ENCODE data around the gene EEF1G. TPM values are rescaled to one million over a fixed set of nuclear protein-coding genes. Genes with fewer than 3 reads are reported as not detected.
A peak's percentile ranks its signal among the peaks of the same experiment; 100 is the strongest.
"Not testable (repeated sequence)": the region's sequence is repeated elsewhere in the genome, so short reads cannot be mapped to it uniquely, and the experiment has no call there.

The EEF1G gene
- total RNA-seq, 1 experiment from 2014 or later = 2,004 TPM

GRCh38 chr11:62573006-62573591, 592 bp downstream of the EEF1G start:
- peaks cover 95% of the 10 kb centered on the region for H3K36me3 Mint-ChIP-seq (ENCODE audit: insufficient read depth, unreplicated experiment)
- peaks cover 56% of the 10 kb centered on the region for H3K4me1 Mint-ChIP-seq (ENCODE audit: low read depth, unreplicated experiment)
- no peak for TF ChIP-seq CTCF (IDR thresholded peaks at IDR 0.05; ENCODE audit: insufficient read depth in 1 of 2, low read depth in 1 of 2, low read length in 1 of 2, severe bottlenecking in 1 of 2, unreplicated experiment in 1 of 2)
- CTCF ChIA-PET = interaction anchor here (0.6 to 2.1 kb wide), 16 partner anchors 8 to 324 kb away, joined by 3 to 29 read pairs (median 6); partner anchors contain the start of genes B3GAT3, C11orf98, CSKMT and HNRNPUL2
- BruUV-seq (replicated peaks) = TSS peak; percentile 75
- Histone ChIP-seq H3K27me3 (replicated peaks; ENCODE audit: control insufficient read depth, insufficient read depth, low read length) (no peaks in the 10 kb centered on the region), H3K4me3 (ENCODE audit: low read depth, low read length) (peak overlapping the region; percentile 55), H3K9me3 (no peaks in the 10 kb centered on the region), H3K36me3 (ENCODE audit: control insufficient read depth, insufficient read depth, low read length) (peaks cover 6% of the 10 kb centered on the region; the same call in 1 of the 2 replicates), H3K4me1 (peaks cover 25% of the 10 kb centered on the region)
- DNase-seq = peak in 1 of 2 experiments; percentile 48
- intact Hi-C loops (cut with micrococcal nuclease; ENCODE audit: unreplicated experiment) = loop anchor here (1.0 kb wide), 1 partner anchor 18 kb away; the partner anchor contains the start of gene TUT1
- H3K4me3 Mint-ChIP-seq (ENCODE audit: unreplicated experiment) = peak overlapping the region; percentile 97
- H3K27me3 Mint-ChIP-seq (ENCODE audit: insufficient read depth, unreplicated experiment) = no peaks in the 10 kb centered on the region
- no peaks in the 10 kb centered on the region for H3K9me3 Mint-ChIP-seq (ENCODE audit: unreplicated experiment)
- POLR2A ChIA-PET = interaction anchor here (0.6 to 2.1 kb wide), 40 partner anchors 8 to 283 kb away, joined by 3 to 116 read pairs (median 5); partner anchors contain the start of genes AHNAK, B3GAT3, C11orf98 and CSKMT
- H3K27ac Mint-ChIP-seq (ENCODE audit: unreplicated experiment) = peak overlapping the region; percentile 100

- Mint-ChIP-seq H3K27me3 (ENCODE audit: insufficient read depth, unreplicated experiment) (no peaks in the 10 kb centered on the region), H3K27ac (ENCODE audit: unreplicated experiment) (peak overlapping the region; percentile 100), H3K9me3 (ENCODE audit: unreplicated experiment) (no peaks in the 10 kb centered on the region), H3K4me3 (ENCODE audit: unreplicated experiment) (peak overlapping the region; percentile 97), H3K4me1 (ENCODE audit: low read depth, unreplicated experiment) (peaks cover 53% of the 10 kb centered on the region), H3K36me3 (ENCODE audit: insufficient read depth, unreplicated experiment) (peaks cover 95% of the 10 kb centered on the region)
- no TSS peak for BruUV-seq (replicated peaks)
- H3K9me3 ChIP-seq = no peaks in the 10 kb centered on the region
- ChIA-PET CTCF (no interaction called here), POLR2A (interaction anchor here (0.7 to 1.2 kb wide), 3 partner anchors 11 to 19 kb away, joined by 3 to 6 read pairs (median 3); partner anchors contain the start of gene TUT1)
- H3K36me3 ChIP-seq (ENCODE audit: control insufficient read depth, insufficient read depth, low read length) = peaks cover 7% of the 10 kb centered on the region; the same call in 1 of the 2 replicates
- intact Hi-C loops (cut with micrococcal nuclease; ENCODE audit: unreplicated experiment) = no loop called here
- no peak for TF ChIP-seq CTCF (IDR thresholded peaks at IDR 0.05; ENCODE audit: insufficient read depth in 1 of 2, low read depth in 1 of 2, low read length in 1 of 2, severe bottlenecking in 1 of 2, unreplicated experiment in 1 of 2)
- H3K27me3 ChIP-seq (replicated peaks; ENCODE audit: control insufficient read depth, insufficient read depth, low read length) = no peaks in the 10 kb centered on the region
- H3K4me3 ChIP-seq (ENCODE audit: low read depth, low read length) = peak overlapping the region; percentile 55
- no peak for DNase-seq
- peaks cover 29% of the 10 kb centered on the region for H3K4me1 ChIP-seq
Observed at GRCh38 chr11:62572431-62572830, 1.3 kb downstream of the EEF1G start.

GRCh38 chr11:62571493-62571892, 2.2 kb downstream of the EEF1G start:
- H3K4me3 Mint-ChIP-seq (ENCODE audit: unreplicated experiment) = peak overlapping the region; percentile 97
- H3K9me3 Mint-ChIP-seq (ENCODE audit: unreplicated experiment); intact Hi-C loops (cut with micrococcal nuclease; ENCODE audit: unreplicated experiment): not testable (repeated sequence)

GRCh38 chr11:62570903-62571302, 2.8 kb downstream of the EEF1G start:
- intact Hi-C loops (cut with micrococcal nuclease; ENCODE audit: unreplicated experiment); H3K27me3 Mint-ChIP-seq (ENCODE audit: insufficient read depth, unreplicated experiment); H3K36me3 ChIP-seq (ENCODE audit: control insufficient read depth, insufficient read depth, low read length); CTCF ChIA-PET; H3K9me3 ChIP-seq; H3K9me3 Mint-ChIP-seq (ENCODE audit: unreplicated experiment); BruUV-seq (replicated peaks); DNase-seq; H3K27me3 ChIP-seq (replicated peaks; ENCODE audit: control insufficient read depth, insufficient read depth, low read length); H3K4me3 ChIP-seq (ENCODE audit: low read depth, low read length): not testable (repeated sequence)
- H3K4me3 Mint-ChIP-seq (ENCODE audit: unreplicated experiment) = peak overlapping the region; percentile 97
- peaks cover 44% of the 10 kb centered on the region for H3K4me1 ChIP-seq
- H3K4me1 Mint-ChIP-seq (ENCODE audit: low read depth, unreplicated experiment) = peaks cover 51% of the 10 kb centered on the region
- H3K36me3 Mint-ChIP-seq (ENCODE audit: insufficient read depth, unreplicated experiment) = peaks cover 95% of the 10 kb centered on the region
- H3K27ac Mint-ChIP-seq (ENCODE audit: unreplicated experiment) = peak overlapping the region; percentile 100
- POLR2A ChIA-PET = interaction anchor here (1.0 kb wide), 1 partner anchor 20 kb away, joined by 3 read pairs; the partner anchor contains the start of gene TUT1

More at GRCh38 chr11:62571493-62571892, 2.2 kb downstream of the EEF1G start:
- POLR2A ChIA-PET; H3K27me3 ChIP-seq (replicated peaks; ENCODE audit: control insufficient read depth, insufficient read depth, low read length); BruUV-seq (replicated peaks); H3K4me3 ChIP-seq (ENCODE audit: low read depth, low read length); H3K27me3 Mint-ChIP-seq (ENCODE audit: insufficient read depth, unreplicated experiment); H3K36me3 ChIP-seq (ENCODE audit: control insufficient read depth, insufficient read depth, low read length); H3K9me3 ChIP-seq; DNase-seq; CTCF ChIA-PET: not testable (repeated sequence)
- H3K4me1 ChIP-seq = peaks cover 38% of the 10 kb centered on the region
- Mint-ChIP-seq H3K27ac (ENCODE audit: unreplicated experiment) (peak overlapping the region; percentile 100), H3K36me3 (ENCODE audit: insufficient read depth, unreplicated experiment) (peaks cover 95% of the 10 kb centered on the region), H3K4me1 (ENCODE audit: low read depth, unreplicated experiment) (peaks cover 51% of the 10 kb centered on the region)

All from Caco-2 (cell line).